Muscle of leg (tissue), 11 donors: Measurements from ENCODE around the gene PYCR2. TPM values are rescaled to one million over a fixed set of nuclear protein-coding genes. Genes with fewer than 3 reads are reported as not detected.

Source experiments
- DNase-seq: peaks from one replicate; pipeline ENCODE4 v3.0.0; 2013
- H3K27ac ChIP-seq: one replicate; pipeline ENCODE4 v1.5.1; 2013; ENCODE audit warnings: mild to moderate bottlenecking, low read length, control low read depth
- H3K27me3 ChIP-seq: one replicate; pipeline ENCODE4 v1.6.1; 2013; ENCODE audit warnings: low read length; ENCODE audit not compliant: control insufficient read depth, insufficient read depth
- H3K36me3 ChIP-seq: one replicate; pipeline ENCODE4 v1.6.1; 2013; ENCODE audit warnings: low read length; ENCODE audit not compliant: control insufficient read depth, insufficient read depth
- H3K4me1 ChIP-seq: one replicate; pipeline ENCODE4 v1.6.1; 2013; ENCODE audit warnings: low read length; ENCODE audit not compliant: control insufficient read depth, insufficient read depth
- H3K4me3 ChIP-seq: one replicate; pipeline ENCODE4 v1.5.1; 2013; ENCODE audit warnings: low read length, control low read depth
- H3K9me3 ChIP-seq: replicated peaks from 2 replicates; pipeline ENCODE4 v1.6.1; 2013; ENCODE audit warnings: low read depth, low read length; ENCODE audit not compliant: control insufficient read depth
- WGBS: methylation state at CpG from one replicate; pipeline ENCODE4 v1.1.5; 2013; ENCODE audit warnings: missing lambda C conversion rate; ENCODE audit not compliant: insufficient coverage; 5-methylcytosine and 5-hydroxymethylcytosine counted together
- polyA plus RNA-seq, 8 donors: library from polyadenylated mRNA; unstranded; fragments of 120-200 nt; gene quantifications; one replicate each; pipeline versions ENCODE4 v1.2.1 to v1.2.3, GENCODE V29; 2013; ENCODE audit warnings: inconsistent platforms in 1 of 8, low replicate concordance in 1 of 8; ENCODE audit not compliant: insufficient read length in 8 of 8, insufficient read depth in 1 of 8
- total RNA-seq: library from RNA; stranded (reverse); fragments of 120-200 nt; gene quantifications from one replicate; pipeline ENCODE4 v1.2.4, GENCODE V29; 2013

Gene PYCR2
- total and polyA plus RNA-seq, 9 donors, result 21.8 to 37.0 (median 35.0) TPM

- no peaks in the 10 kb centered on the region for H3K9me3 ChIP-seq
- peaks cover 57% of the 10 kb centered on the region for H3K4me1 ChIP-seq
- 29% methylated on average over 10 of the region's 10 CpGs for WGBS
- H3K36me3 ChIP-seq, result peaks cover 31% of the 10 kb centered on the region
- H3K4me3 ChIP-seq, result no peak overlapping the region
- H3K27ac ChIP-seq, result peak overlapping the region; percentile 50
- no peaks in the 10 kb centered on the region for H3K27me3 ChIP-seq
- DNase-seq, result peak; percentile 74
Measured at GRCh38 chr1:225877580-225877979, 46.5 kb downstream of the PYCR2 start.

GRCh38 chr1:225876900-225877510 is 47.0 kb downstream of the PYCR2 start:
- peaks cover 57% of the 10 kb centered on the region for H3K4me1 ChIP-seq
- no peaks in the 10 kb centered on the region for H3K27me3 ChIP-seq
- whole genome bisulfite sequencing, result 61% methylated on average over 9 of the region's 12 CpGs
- DNase-seq, result no peak
- H3K9me3 ChIP-seq, result no peaks in the 10 kb centered on the region
- peak overlapping the region; percentile 62 for H3K27ac ChIP-seq
- no peak overlapping the region for H3K4me3 ChIP-seq
- H3K36me3 ChIP-seq, result peaks cover 33% of the 10 kb centered on the region

- Histone ChIP-seq H3K36me3 (peaks cover 43% of the 10 kb centered on the region), H3K9me3 (no peaks in the 10 kb centered on the region), H3K27ac (no peak overlapping the region), H3K27me3 (no peaks in the 10 kb centered on the region), H3K4me3 (no peak overlapping the region), H3K4me1 (peaks cover 45% of the 10 kb centered on the region)
- no peak for DNase-seq
- 90% methylated on average over 12 of the region's 12 CpGs for WGBS
Measured at GRCh38 chr1:225875044-225875815, 48.8 kb downstream of the PYCR2 start.

- Histone ChIP-seq H3K4me1 (peaks cover 37% of the 10 kb centered on the region), H3K27ac (no peak overlapping the region), H3K9me3 (no peaks in the 10 kb centered on the region), H3K27me3 (no peaks in the 10 kb centered on the region), H3K36me3 (peaks cover 45% of the 10 kb centered on the region), H3K4me3 (no peak overlapping the region)
- no peak for DNase-seq
- 95% methylated on average over 8 of the region's 11 CpGs for WGBS
Measured at GRCh38 chr1:225874431-225874830, 49.6 kb downstream of the PYCR2 start.

GRCh38 chr1:225873281-225873850 is 50.7 kb downstream of the PYCR2 start:
- no peak for DNase-seq
- Histone ChIP-seq H3K27me3 (no peaks in the 10 kb centered on the region), H3K27ac (no peak overlapping the region), H3K9me3 (no peaks in the 10 kb centered on the region), H3K36me3 (peaks cover 55% of the 10 kb centered on the region), H3K4me3 (no peak overlapping the region), H3K4me1 (peaks cover 33% of the 10 kb centered on the region)
- WGBS, result 81% methylated on average over 5 of the region's 10 CpGs

GRCh38 chr1:225872075-225872430 is 52.0 kb downstream of the PYCR2 start:
- WGBS, result no CpG with 5 or more reads among the region's 3 CpGs
- no peak overlapping the region for H3K27ac ChIP-seq
- H3K36me3 ChIP-seq, result peaks cover 66% of the 10 kb centered on the region
- H3K9me3 ChIP-seq, result no peaks in the 10 kb centered on the region
- H3K27me3 ChIP-seq, result no peaks in the 10 kb centered on the region
- H3K4me3 ChIP-seq, result no peak overlapping the region
- peaks cover 20% of the 10 kb centered on the region for H3K4me1 ChIP-seq
- DNase-seq, result no peak

GRCh38 chr1:225871359-225872074 is 52.5 kb downstream of the PYCR2 start:
- H3K4me3 ChIP-seq, result no peak overlapping the region
- 63% methylated on average over 5 of the region's 11 CpGs for WGBS
- DNase-seq, result no peak
- H3K4me1 ChIP-seq, result peaks cover 15% of the 10 kb centered on the region
- no peak overlapping the region for H3K27ac ChIP-seq
- no peaks in the 10 kb centered on the region for H3K27me3 ChIP-seq
- H3K9me3 ChIP-seq, result no peaks in the 10 kb centered on the region
- peaks cover 68% of the 10 kb centered on the region for H3K36me3 ChIP-seq

- Histone ChIP-seq H3K27me3 (no peaks in the 10 kb centered on the region), H3K4me1 (peaks cover 13% of the 10 kb centered on the region), H3K27ac (no peak overlapping the region), H3K9me3 (no peaks in the 10 kb centered on the region), H3K4me3 (no peak overlapping the region), H3K36me3 (peaks cover 74% of the 10 kb centered on the region)
- no peak for DNase-seq
- 24% methylated on average over 3 of the region's 3 CpGs for WGBS
Measured at GRCh38 chr1:225870911-225871310, 53.1 kb downstream of the PYCR2 start.
